Measurements from ENCODE around the gene ROBO1.

The ROBO1 gene

GRCh38 chr3:78738833-78739232 lies 1029.0 kb downstream of the ROBO1 start:
- H3K4me3 ChIP-seq (ENCODE audit: low read depth, low read length): no peak overlapping the region
- no peak for TF ChIP-seq CTCF (IDR thresholded peaks at IDR 0.05; ENCODE audit: low read depth, low read length, missing control alignments)
- no peak for DNase-seq (ENCODE audit: low read depth)

- no peak for DNase-seq (ENCODE audit: low read depth)
- no peak overlapping the region for H3K4me3 ChIP-seq (ENCODE audit: low read depth, low read length)
- no peak for TF ChIP-seq CTCF (IDR thresholded peaks at IDR 0.05; ENCODE audit: low read depth, low read length, missing control alignments)
Observed at GRCh38 chr3:78737988-78738387, 1029.8 kb downstream of the ROBO1 start.

- DNase-seq (ENCODE audit: low read depth): no peak
- TF ChIP-seq CTCF (IDR thresholded peaks at IDR 0.05; ENCODE audit: low read depth, low read length, missing control alignments): no peak
- H3K4me3 ChIP-seq (ENCODE audit: low read depth, low read length): no peak overlapping the region
Observed at GRCh38 chr3:78736863-78737262, 1030.9 kb downstream of the ROBO1 start.

GRCh38 chr3:78734048-78734637 lies 1033.7 kb downstream of the ROBO1 start:
- TF ChIP-seq CTCF (IDR thresholded peaks at IDR 0.05; ENCODE audit: low read depth, low read length, missing control alignments): no peak
- H3K4me3 ChIP-seq (ENCODE audit: low read depth, low read length): no peak overlapping the region
- no peak for DNase-seq (ENCODE audit: low read depth)

- TF ChIP-seq CTCF (IDR thresholded peaks at IDR 0.05; ENCODE audit: low read depth, low read length, missing control alignments): no peak
- no peak overlapping the region for H3K4me3 ChIP-seq (ENCODE audit: low read depth, low read length)
- no peak for DNase-seq (ENCODE audit: low read depth)
Observed at GRCh38 chr3:78732893-78733292, 1034.9 kb downstream of the ROBO1 start.

GRCh38 chr3:78732471-78732870 lies 1035.3 kb downstream of the ROBO1 start:
- no peak for TF ChIP-seq CTCF (IDR thresholded peaks at IDR 0.05; ENCODE audit: low read depth, low read length, missing control alignments)
- no peak overlapping the region for H3K4me3 ChIP-seq (ENCODE audit: low read depth, low read length)
- DNase-seq (ENCODE audit: low read depth): no peak

- TF ChIP-seq CTCF (IDR thresholded peaks at IDR 0.05; ENCODE audit: low read depth, low read length, missing control alignments): no peak
- no peak for DNase-seq (ENCODE audit: low read depth)
- H3K4me3 ChIP-seq (ENCODE audit: low read depth, low read length): no peak overlapping the region
Observed at GRCh38 chr3:78729946-78730345, 1037.9 kb downstream of the ROBO1 start.
